Heart left ventricle (tissue), 13 donors: Measurements from ENCODE around the gene SNX4.

Experiments used
- CTCF ChIP-seq, 12 donors: fragments of 200-600 bp; sonication (generic) in 4 of 12; IDR thresholded peaks; one replicate each; pipeline versions ENCODE4 v1.5.0 to v1.8.0; 2018 to 2022; ENCODE audit warnings: antibody characterized with exemption in 12 of 12, mild to moderate bottlenecking in 5 of 12
- POLR2A ChIP-seq, 2 donors: fragments of 450-650 bp; IDR thresholded peaks; one replicate each; pipeline ENCODE4 v1.6.1; 2017; ENCODE audit warnings: antibody characterized with exemption in 2 of 2, mild to moderate bottlenecking in 2 of 2, moderate library complexity in 2 of 2
- donor health status: ischemic (EF 13 %, LVEDD 7.1; RV severe dilation, severe dysfunction).
- donor health status: DM: no; HTN: yes; CAD: no.
- donor health status: DM: no; HTN: no; CAD: no.
- donor health status: ischemic (EF 25% LVEDD 6.9; RV normal size, moderate dysfunction).
- donor health status: ischemic (EF 25% LVEDD 5.7; RV mildly dilated, moderate dysfunction).
- donor health status: ischemic (EF 35%, LVEDD 5.7; RV mildly dilated, moderate dysfunction).
- donor health status: nonischemic (EF 11% LVEDD 7.7; RV severe dilation, severe dysfunction).
- donor health status: DM: yes; HTN: yes; CAD: no.
- donor health status: PGD.
- donor health status: ischemic (EF 29% LVEDD 5.4; RV normal size, mild dysfunction).
- donor health status: nonischemic (EF 23%, LVEDD 6.1; RV moderate dilation, normal function).

DNA sequence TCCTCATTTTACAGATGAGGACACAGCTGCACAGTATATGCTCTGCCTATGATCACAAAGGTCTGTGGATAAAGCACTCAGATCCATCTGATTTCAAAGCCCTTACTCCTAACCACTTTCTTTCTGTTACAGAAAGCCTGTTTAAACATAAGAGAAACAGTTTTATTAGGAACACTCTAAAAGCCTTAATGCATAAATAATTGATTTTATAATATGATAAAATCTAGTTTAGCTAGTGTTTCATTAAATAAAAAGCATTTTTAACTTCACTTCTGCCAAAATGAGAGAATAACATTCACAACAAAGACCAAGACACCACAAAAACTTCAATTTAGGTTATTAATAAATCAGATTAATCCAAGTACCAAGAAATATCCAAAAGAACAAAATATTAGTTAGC, 21.4 kb downstream of the SNX4 start:
- TF ChIP-seq CTCF (IDR thresholded peaks at IDR 0.05) = no peak
- TF ChIP-seq POLR2A (IDR thresholded peaks at IDR 0.05) = no peak
